GM12878 (cell line): ENCODE results near the gene LRRC37A3. TPM values are rescaled to one million over a fixed set of nuclear protein-coding genes. Genes with fewer than 3 reads are reported as not detected.

Experiments
- BACH1 ChIP-seq: fragments of 450-650 bp; IDR thresholded peaks from 2 replicates; pipeline ENCODE4 v1.6.1; 2017; ENCODE audit warnings: mild to moderate bottlenecking, borderline replicate concordance
- GATAD2B ChIP-seq: fragments of 450-650 bp; conservative IDR thresholded peaks from 2 replicates; pipeline ENCODE4 v1.6.1; 2017; ENCODE audit warnings: low read depth, mild to moderate bottlenecking, moderate library complexity
- HDGF ChIP-seq: fragments of 450-650 bp; IDR thresholded peaks from 2 replicates; pipeline ENCODE4 v1.6.1; 2016; ENCODE audit warnings: antibody characterized with exemption
- MEF2B ChIP-seq: fragments of 450-650 bp; IDR thresholded peaks from 2 replicates; pipeline ENCODE4 v1.6.1; 2018; ENCODE audit warnings: mild to moderate bottlenecking, moderate library complexity; ENCODE audit not compliant: partially characterized antibody, poor library complexity, severe bottlenecking
- polyA plus RNA-seq, 11 experiments: library from polyadenylated mRNA; depleted of rRNA in 4 of 11; unstranded in 6 of 11; stranded (reverse) in 5 of 11; fragments of >200 nt; fragmentation: Nextera tagmentation in 4 of 11; fragmentation: Illumina TruSeq in 1 of 11; extraction: Ambion mirVana in 4 of 11; extraction: Trizol in 1 of 11; gene quantifications; 1 replicate in 1 of 11; 2 replicates in 10 of 11; pipeline versions ENCODE4 v1.2.1 to v1.2.3, GENCODE V29; 2011 to 2016; ENCODE audit warnings: inconsistent platforms in 2 of 11, missing spikeins in 2 of 11, low read depth in 1 of 11
- small RNA-seq: library from RNA; depleted of rRNA; stranded (forward); fragments of <200 nt; gene quantifications from one replicate; pipeline ENCODE3, GENCODE V24; 2014
- total RNA-seq, 4 experiments: library from RNA; depleted of rRNA in 3 of 4; stranded (reverse); fragments of >200 nt in 3 of 4; fragmentation: Illumina TruSeq in 1 of 4; extraction: Trizol in 1 of 4; gene quantifications; 2 replicates each; pipeline versions ENCODE4 v1.2.1 to v1.2.3, GENCODE V29; 2013 to 2021
- TF ChIP-seq, protein P1 (sequence below): fragments of 450-650 bp; IDR thresholded peaks from 2 replicates; pipeline ENCODE4 v1.6.1; 2016; ENCODE audit warnings: mild to moderate bottlenecking
- TF ChIP-seq, protein P2 (sequence below): IDR thresholded peaks from 2 replicates; pipeline ENCODE4 v1.6.1; 2011; ENCODE audit warnings: mild to moderate bottlenecking, low read depth, low read length, moderate library complexity; ENCODE audit not compliant: insufficient replicate concordance

LRRC37A3 gene
- total and polyA plus RNA-seq, 10 of the 15 experiments (the other 5 are each of a cell fraction or from before 2014, with no cell fraction given) = 0.18 to 10.0 (median 2.7) TPM

DNA sequence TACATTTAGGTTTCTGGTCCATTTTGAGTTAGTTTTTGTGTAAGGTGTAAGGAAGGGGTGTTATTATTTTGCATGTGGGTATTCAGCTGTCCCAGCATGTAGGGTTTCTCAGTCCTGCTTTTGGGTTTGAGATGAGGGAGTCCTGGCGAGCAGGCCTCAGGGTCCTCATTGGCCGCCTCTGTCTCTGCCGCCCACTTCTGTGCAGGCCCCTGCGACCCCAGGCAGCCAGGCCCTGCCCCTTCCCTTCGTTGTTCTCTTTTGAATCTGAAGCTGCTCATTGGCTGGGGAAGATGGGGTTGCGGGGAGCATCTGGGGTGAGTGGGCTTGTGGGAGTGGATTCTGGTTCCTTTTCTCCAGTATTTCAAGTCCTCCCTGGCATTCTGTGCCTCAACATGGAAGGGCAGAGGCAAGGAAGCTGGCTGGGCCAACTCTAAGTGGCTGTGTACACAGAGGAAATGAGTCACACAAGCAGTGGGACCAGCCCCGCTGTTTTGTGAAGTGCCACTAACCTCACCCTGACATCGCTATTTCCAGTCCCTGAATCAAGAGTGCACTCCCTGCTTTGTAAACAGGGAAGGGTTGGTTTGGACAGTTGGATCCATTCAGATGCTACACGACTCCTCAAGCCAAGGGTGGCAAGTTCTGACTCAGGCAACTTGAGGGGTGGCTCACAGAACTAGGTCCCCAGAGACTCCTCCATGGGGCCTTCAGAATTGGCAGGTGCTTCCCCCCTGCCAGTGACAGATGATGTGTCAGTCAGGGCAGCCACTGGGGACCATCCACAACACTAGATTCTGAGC is 110.9 kb downstream of the LRRC37A3 start (continued):
- 0 out of 2 replicates have a peak, but pooled peaks have one; percentile 34 for TF ChIP-seq GATAD2B
- TF ChIP-seq, protein P1, sequence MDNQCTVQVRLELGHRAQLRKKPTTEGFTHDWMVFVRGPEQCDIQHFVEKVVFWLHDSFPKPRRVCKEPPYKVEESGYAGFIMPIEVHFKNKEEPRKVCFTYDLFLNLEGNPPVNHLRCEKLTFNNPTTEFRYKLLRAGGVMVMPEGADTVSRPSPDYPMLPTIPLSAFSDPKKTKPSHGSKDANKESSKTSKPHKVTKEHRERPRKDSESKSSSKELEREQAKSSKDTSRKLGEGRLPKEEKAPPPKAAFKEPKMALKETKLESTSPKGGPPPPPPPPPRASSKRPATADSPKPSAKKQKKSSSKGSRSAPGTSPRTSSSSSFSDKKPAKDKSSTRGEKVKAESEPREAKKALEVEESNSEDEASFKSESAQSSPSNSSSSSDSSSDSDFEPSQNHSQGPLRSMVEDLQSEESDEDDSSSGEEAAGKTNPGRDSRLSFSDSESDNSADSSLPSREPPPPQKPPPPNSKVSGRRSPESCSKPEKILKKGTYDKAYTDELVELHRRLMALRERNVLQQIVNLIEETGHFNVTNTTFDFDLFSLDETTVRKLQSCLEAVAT = 0 out of 2 replicates have a peak, but pooled peaks have one; percentile 44
- TF ChIP-seq HDGF = peak; percentile 67; the same call in 1 of the 2 replicates
- TF ChIP-seq BACH1 = peak; percentile 54; the same call in 1 of the 2 replicates
- TF ChIP-seq, protein P2, sequence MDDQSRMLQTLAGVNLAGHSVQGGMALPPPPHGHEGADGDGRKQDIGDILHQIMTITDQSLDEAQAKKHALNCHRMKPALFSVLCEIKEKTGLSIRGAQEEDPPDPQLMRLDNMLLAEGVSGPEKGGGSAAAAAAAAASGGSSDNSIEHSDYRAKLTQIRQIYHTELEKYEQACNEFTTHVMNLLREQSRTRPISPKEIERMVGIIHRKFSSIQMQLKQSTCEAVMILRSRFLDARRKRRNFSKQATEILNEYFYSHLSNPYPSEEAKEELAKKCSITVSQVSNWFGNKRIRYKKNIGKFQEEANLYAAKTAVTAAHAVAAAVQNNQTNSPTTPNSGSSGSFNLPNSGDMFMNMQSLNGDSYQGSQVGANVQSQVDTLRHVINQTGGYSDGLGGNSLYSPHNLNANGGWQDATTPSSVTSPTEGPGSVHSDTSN = peak; percentile 65
- peak; percentile 96 for TF ChIP-seq MEF2B

Small RNAs within 50 kb of the gene (small RNA-seq; reads per million reads assigned to genes)
- not detected for gene AC037487.3
- not detected for gene AC103810.6
- gene AC103810.7 = not detected
- gene RDM1P4 = not detected
- gene RN7SL404P = not detected
- gene RNU7-115P = not detected

Other genes starting within 250 kb of the LRRC37A3 start
- gene GNA13, start 137.3 kb upstream of the LRRC37A3 start, total RNA-seq (2014; rRNA removed) = 39.3 and 45.2 TPM in 2 replicates
- 49.2 and 49.6 TPM in 2 replicates for gene GNA13, start 137.3 kb upstream of the LRRC37A3 start, total RNA-seq (2014; rRNA removed; fragmentation: Illumina TruSeq; extraction: Trizol)
- gene GNA13, start 137.3 kb upstream of the LRRC37A3 start, total RNA-seq (2021) = 40.5 and 43.5 TPM in 2 replicates
- 59.7 and 85.8 TPM in 2 replicates for gene GNA13, start 137.3 kb upstream of the LRRC37A3 start, polyA plus RNA-seq (2011; rRNA removed)
- gene GNA13, start 137.3 kb upstream of the LRRC37A3 start, polyA plus RNA-seq (2014; fragmentation: Illumina TruSeq; extraction: Trizol) = 43.3 and 56.8 TPM in 2 replicates
- 10 to 100 TPM in 1 of 2 experiments, 1 to 10 TPM in 1; 9.8 to 10.9 TPM for gene GNA13, start 137.3 kb upstream of the LRRC37A3 start, polyA plus RNA-seq (2014; fragmentation: Nextera tagmentation; extraction: Ambion mirVana)
- gene GNA13, start 137.3 kb upstream of the LRRC37A3 start, polyA plus RNA-seq (2014; rRNA removed) = 22.7 and 26.4 TPM in 2 replicates
- gene GNA13, start 137.3 kb upstream of the LRRC37A3 start, polyA plus RNA-seq (2016; fragmentation: Nextera tagmentation; extraction: Ambion mirVana) = 10 to 100 TPM; 31.4 to 33.6 TPM
- 3.8 and 4.7 TPM in 2 replicates for gene RGS9, start 217.9 kb upstream of the LRRC37A3 start, total RNA-seq (2014; rRNA removed)
- 4.4 and 6.0 TPM in 2 replicates for gene RGS9, start 217.9 kb upstream of the LRRC37A3 start, total RNA-seq (2014; rRNA removed; fragmentation: Illumina TruSeq; extraction: Trizol)
- 5.6 and 6.2 TPM in 2 replicates for gene RGS9, start 217.9 kb upstream of the LRRC37A3 start, total RNA-seq (2021)
- 1.1 and 1.7 TPM in 2 replicates for gene RGS9, start 217.9 kb upstream of the LRRC37A3 start, polyA plus RNA-seq (2011; rRNA removed)
- 5.3 and 5.5 TPM in 2 replicates for gene RGS9, start 217.9 kb upstream of the LRRC37A3 start, polyA plus RNA-seq (2014; fragmentation: Illumina TruSeq; extraction: Trizol)
- 1 to 10 TPM; 3.0 to 4.1 TPM for gene RGS9, start 217.9 kb upstream of the LRRC37A3 start, polyA plus RNA-seq (2014; fragmentation: Nextera tagmentation; extraction: Ambion mirVana)
- 6.3 and 7.7 TPM in 2 replicates for gene RGS9, start 217.9 kb upstream of the LRRC37A3 start, polyA plus RNA-seq (2014; rRNA removed)
- gene RGS9, start 217.9 kb upstream of the LRRC37A3 start, polyA plus RNA-seq (2016; fragmentation: Nextera tagmentation; extraction: Ambion mirVana) = 10 to 100 TPM in 1 of 2 experiments, 1 to 10 TPM in 1; 9.1 to 10.6 TPM